SU-DHL-6 (cell line): ENCODE results near the gene LRP4.

Experiments used
- EZH2phosphoT487 ChIP-seq: fragments of 200-600 bp; sonication (generic), shearing (Covaris generic); conservative IDR thresholded peaks from 2 replicates; pipeline ENCODE4 v1.6.1; 2018; ENCODE audit warnings: mild to moderate bottlenecking, antibody characterized with exemption, low read length, moderate library complexity, mixed read lengths
- TF ChIP-seq, protein P1 (sequence below): fragments of 200-600 bp; sonication (generic); IDR thresholded peaks from one replicate; pipeline ENCODE4 v1.5.1; 2017; ENCODE audit warnings: antibody characterized with exemption, mild to moderate bottlenecking, low read length, moderate library complexity; ENCODE audit not compliant: insufficient read depth, poor library complexity, severe bottlenecking

- TF ChIP-seq, protein P1, sequence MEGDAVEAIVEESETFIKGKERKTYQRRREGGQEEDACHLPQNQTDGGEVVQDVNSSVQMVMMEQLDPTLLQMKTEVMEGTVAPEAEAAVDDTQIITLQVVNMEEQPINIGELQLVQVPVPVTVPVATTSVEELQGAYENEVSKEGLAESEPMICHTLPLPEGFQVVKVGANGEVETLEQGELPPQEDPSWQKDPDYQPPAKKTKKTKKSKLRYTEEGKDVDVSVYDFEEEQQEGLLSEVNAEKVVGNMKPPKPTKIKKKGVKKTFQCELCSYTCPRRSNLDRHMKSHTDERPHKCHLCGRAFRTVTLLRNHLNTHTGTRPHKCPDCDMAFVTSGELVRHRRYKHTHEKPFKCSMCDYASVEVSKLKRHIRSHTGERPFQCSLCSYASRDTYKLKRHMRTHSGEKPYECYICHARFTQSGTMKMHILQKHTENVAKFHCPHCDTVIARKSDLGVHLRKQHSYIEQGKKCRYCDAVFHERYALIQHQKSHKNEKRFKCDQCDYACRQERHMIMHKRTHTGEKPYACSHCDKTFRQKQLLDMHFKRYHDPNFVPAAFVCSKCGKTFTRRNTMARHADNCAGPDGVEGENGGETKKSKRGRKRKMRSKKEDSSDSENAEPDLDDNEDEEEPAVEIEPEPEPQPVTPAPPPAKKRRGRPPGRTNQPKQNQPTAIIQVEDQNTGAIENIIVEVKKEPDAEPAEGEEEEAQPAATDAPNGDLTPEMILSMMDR: no peak
- no peak for TF ChIP-seq EZH2phosphoT487
Measured at GRCh38 chr11:46948378-46949131, 30.2 kb upstream of the LRP4 start.
